SK-N-MC (cell line): ENCODE measurements around the gene SKA3.
"Not testable (repeated sequence)": the region's sequence is repeated elsewhere in the genome, so short reads cannot be mapped to it uniquely, and the experiment has no call there.

Experiments used
- EZH2 ChIP-seq: fragments of 200-600 bp; sonication (generic); IDR thresholded peaks from one replicate; pipeline ENCODE4 v1.6.1; 2017; ENCODE audit warnings: antibody characterized with exemption
- FOXP2 ChIP-seq: optimal IDR thresholded peaks from 2 replicates; pipeline ENCODE3; 2011; ENCODE audit warnings: mild to moderate bottlenecking, moderate library complexity; ENCODE audit not compliant: insufficient read depth; ENCODE audit errors: extremely low read length, control extremely low read depth
- POLR2AphosphoS5 ChIP-seq: IDR thresholded peaks from 2 replicates; pipeline ENCODE4 v1.6.1; 2012; ENCODE audit warnings: mild to moderate bottlenecking, low read depth, low read length, borderline replicate concordance

DNA sequence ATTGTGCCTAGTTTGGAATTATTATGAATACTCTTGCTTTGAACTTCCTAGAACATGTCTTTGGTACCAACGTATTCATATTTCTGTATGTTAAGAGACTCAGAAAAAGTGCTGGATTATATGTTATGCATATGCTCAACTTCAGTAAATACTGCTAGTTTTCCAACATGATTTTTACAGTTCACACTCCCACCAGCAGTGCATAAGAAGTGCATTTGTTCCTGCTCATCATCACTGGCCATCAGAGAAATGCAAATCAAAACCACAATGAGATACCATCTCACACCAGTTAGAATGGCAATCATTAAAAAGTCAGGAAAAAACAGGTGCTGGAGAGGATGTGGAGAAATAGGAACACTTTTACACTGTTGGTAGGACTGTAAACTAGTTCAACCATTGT lies 2.6 kb downstream of the SKA3 start:
- not testable (repeated sequence) for TF ChIP-seq POLR2AphosphoS5, EZH2, FOXP2
